ENCODE data around the gene SEPTIN5. TPM values are rescaled to one million over a fixed set of nuclear protein-coding genes. Genes with fewer than 3 reads are reported as not detected.

SEPTIN5 gene
- total and polyA plus RNA-seq, 9 of the 15 experiments (the other 6 are each of a cell fraction or from before 2014, with no cell fraction given): 0.03 to 195 (median 119) TPM

GRCh38 chr22:19770349-19771220 is 56.3 kb downstream of the SEPTIN5 start (continued):
- TF ChIP-seq THAP12 (CRISPR knock-in tag; IDR thresholded peaks at IDR 0.05): 0 out of 2 replicates have a peak, but pooled peaks have one; percentile 5
- no peak for TF ChIP-seq HEY1 (CRISPR knock-in tag; IDR thresholded peaks at IDR 0.05; ENCODE audit: borderline replicate concordance)
- no peak for TF ChIP-seq SNRNP70 (optimal IDR thresholded peaks at IDR 0.05; ENCODE audit: low read depth, low read length)
- TF ChIP-seq GABPB2 (CRISPR knock-in tag; conservative IDR thresholded peaks at IDR 0.05): no peak
- TF ChIP-seq ZNF282 (CRISPR knock-in tag; IDR thresholded peaks at IDR 0.05): no peak
- TF ChIP-seq ZNF717 (CRISPR knock-in tag; IDR thresholded peaks at IDR 0.05): no peak
- no peak for TF ChIP-seq CEBPZ (IDR thresholded peaks at IDR 0.05; ENCODE audit: borderline replicate concordance, low read depth, low read length)
- TF ChIP-seq IFI16 (CRISPR knock-in tag; IDR thresholded peaks at IDR 0.05): no peak
- 0 out of 2 replicates have a peak, but pooled peaks have one; percentile 48 for TF ChIP-seq ETS1 (conservative IDR thresholded peaks at IDR 0.05; ENCODE audit: control insufficient read depth, low read depth, low read length)
- TF ChIP-seq PHF8 (IDR thresholded peaks at IDR 0.05; ENCODE audit: borderline replicate concordance, low read length): peak; percentile 18; the same call in 1 of the 2 replicates
- TF ChIP-seq ARHGAP35 (IDR thresholded peaks at IDR 0.05; ENCODE audit: partially characterized antibody): no peak
- no peak for TF ChIP-seq MEIS2 (IDR thresholded peaks at IDR 0.05; ENCODE audit: partially characterized antibody)
- TF ChIP-seq KDM1A (IDR thresholded peaks at IDR 0.05): no peak
- TF ChIP-seq SRSF1 (IDR thresholded peaks at IDR 0.05; ENCODE audit: low read depth, low read length): no peak
- no peak for TF ChIP-seq ZNF77 (CRISPR knock-in tag; IDR thresholded peaks at IDR 0.05)
- TF ChIP-seq PTTG1 (tag; IDR thresholded peaks at IDR 0.05; ENCODE audit: low read depth): no peak
- TF ChIP-seq HIVEP1 (CRISPR knock-in tag; IDR thresholded peaks at IDR 0.05): no peak
- no peak for TF ChIP-seq GTF2F1 (IDR thresholded peaks at IDR 0.05; ENCODE audit: low read depth, low read length)
- TF ChIP-seq SMARCE1 (IDR thresholded peaks at IDR 0.05): no peak
- TF ChIP-seq ZFP91 (CRISPR knock-in tag; IDR thresholded peaks at IDR 0.05): no peak
